Liver (tissue), 9 donors: Measurements from ENCODE around the gene MED29. TPM values are rescaled to one million over a fixed set of nuclear protein-coding genes. Genes with fewer than 3 reads are reported as not detected.

ENCODE experiments used
- DNase-seq: peaks from one replicate; pipeline ENCODE4 v3.0.0-alpha.2; 2017; ENCODE audit warnings: low spot score
- H3K27ac ChIP-seq, 2 donors: one replicate each; pipeline ENCODE4 v1.7.0; 2013; ENCODE audit warnings: inconsistent platforms in 2 of 2, low read length in 2 of 2, control low read depth in 1 of 2, low read depth in 1 of 2, mild to moderate bottlenecking in 1 of 2
- H3K27me3 ChIP-seq, 4 donors: one replicate each; pipeline versions ENCODE4 v1.6.1 to v1.7.0; 2013; ENCODE audit warnings: low read length in 3 of 4, inconsistent platforms in 1 of 4, mild to moderate bottlenecking in 1 of 4, moderate library complexity in 1 of 4; ENCODE audit not compliant: control insufficient read depth in 4 of 4, insufficient read depth in 4 of 4
- H3K36me3 ChIP-seq, 4 donors: one replicate each; pipeline versions ENCODE4 v1.6.1 to v1.7.0; 2013; ENCODE audit warnings: low read length in 3 of 4, mild to moderate bottlenecking in 3 of 4, low read depth in 1 of 4, moderate library complexity in 1 of 4; ENCODE audit not compliant: control insufficient read depth in 4 of 4, insufficient read depth in 3 of 4
- H3K4me1 ChIP-seq, 4 donors: one replicate each; pipeline versions ENCODE4 v1.6.1 to v1.7.0; 2013; ENCODE audit warnings: low read length in 3 of 4, mild to moderate bottlenecking in 3 of 4, moderate library complexity in 1 of 4; ENCODE audit not compliant: control insufficient read depth in 4 of 4, insufficient read depth in 4 of 4
- H3K4me3 ChIP-seq, 3 donors: one replicate each; pipeline versions ENCODE4 v1.6.1 to v1.7.0; 2013; ENCODE audit warnings: low read length in 3 of 3, control low read depth in 1 of 3, low read depth in 1 of 3, mild to moderate bottlenecking in 1 of 3
- H3K9ac ChIP-seq, 2 donors: one replicate each; pipeline ENCODE4 v1.7.0; 2013; ENCODE audit warnings: low read length in 2 of 2, mild to moderate bottlenecking in 2 of 2, moderate library complexity in 2 of 2, control low read depth in 1 of 2, low read depth in 1 of 2
- H3K9me3 ChIP-seq, 4 donors: one replicate each; pipeline versions ENCODE4 v1.6.1 to v1.7.0; 2013; ENCODE audit warnings: low read length in 3 of 4; ENCODE audit not compliant: control insufficient read depth in 4 of 4
- ATF3 ChIP-seq: IDR thresholded peaks from 2 replicates; pipeline ENCODE4 v1.6.1; 2016; ENCODE audit warnings: antibody characterized with exemption
- CTCF ChIP-seq: fragments of 150-350 bp; IDR thresholded peaks from 2 replicates; pipeline ENCODE4 v1.5.1; 2017; ENCODE audit warnings: improper control_type of control experiment, low read depth, low read length; ENCODE audit not compliant: missing input control
- EGR1 ChIP-seq, 2 donors: IDR thresholded peaks; 2 replicates each; pipeline ENCODE4 v1.6.1; 2016 to 2018; ENCODE audit warnings: antibody characterized with exemption in 2 of 2, low read depth in 2 of 2
- FOXA1 ChIP-seq: IDR thresholded peaks from 2 replicates; pipeline ENCODE4 v1.6.1; 2016; ENCODE audit warnings: antibody characterized with exemption
- FOXA2 ChIP-seq: IDR thresholded peaks from 2 replicates; pipeline ENCODE4 v1.6.1; 2016; ENCODE audit warnings: antibody characterized with exemption
- GABPA ChIP-seq, 2 donors: IDR thresholded peaks in 1 of 2; conservative IDR thresholded peaks in 1 of 2; 2 replicates each; pipeline ENCODE4 v1.6.1; 2016; ENCODE audit warnings: antibody characterized with exemption in 2 of 2, mild to moderate bottlenecking in 1 of 2, moderate library complexity in 1 of 2
- HNF4A ChIP-seq, 2 donors: conservative IDR thresholded peaks; 2 replicates each; pipeline ENCODE4 v1.6.1; 2016; ENCODE audit warnings: antibody characterized with exemption in 2 of 2, mild to moderate bottlenecking in 2 of 2
- HNF4G ChIP-seq: IDR thresholded peaks from 2 replicates; pipeline ENCODE4 v1.6.1; 2016; ENCODE audit warnings: antibody characterized with exemption
- JUND ChIP-seq, 2 donors: IDR thresholded peaks; 2 replicates each; pipeline ENCODE4 v1.6.1; 2016; ENCODE audit warnings: antibody characterized with exemption in 2 of 2
- MAX ChIP-seq: IDR thresholded peaks from 2 replicates; pipeline ENCODE4 v1.6.1; 2016; ENCODE audit warnings: antibody characterized with exemption
- NR2F2 ChIP-seq: IDR thresholded peaks from 2 replicates; pipeline ENCODE4 v1.6.1; 2016; ENCODE audit warnings: antibody characterized with exemption
- RAD21 ChIP-seq, 2 donors: IDR thresholded peaks; 2 replicates each; pipeline ENCODE4 v1.6.1; 2016; ENCODE audit warnings: antibody characterized with exemption in 2 of 2, mild to moderate bottlenecking in 2 of 2
- REST ChIP-seq: IDR thresholded peaks from 2 replicates; pipeline ENCODE4 v1.6.1; 2016; ENCODE audit warnings: antibody characterized with exemption, mild to moderate bottlenecking
- RXRA ChIP-seq, 2 donors: IDR thresholded peaks; 2 replicates each; pipeline ENCODE4 v1.6.1; 2017 to 2018; ENCODE audit warnings: antibody characterized with exemption in 2 of 2, mild to moderate bottlenecking in 1 of 2
- SP1 ChIP-seq: IDR thresholded peaks from 2 replicates; pipeline ENCODE4 v1.6.1; 2018; ENCODE audit warnings: antibody characterized with exemption, mild to moderate bottlenecking
- TAF1 ChIP-seq: conservative IDR thresholded peaks from 2 replicates; pipeline ENCODE4 v1.6.1; 2016; ENCODE audit warnings: antibody characterized with exemption, mild to moderate bottlenecking
- ZBTB33 ChIP-seq: IDR thresholded peaks from 2 replicates; pipeline ENCODE4 v1.6.1; 2016; ENCODE audit warnings: antibody characterized with exemption
- WGBS: extraction: QIAGEN DNeasy Blood & Tissue Kit; methylation state at CpG from one replicate; pipeline ENCODE4 v1.1.7; 2013; 5-methylcytosine and 5-hydroxymethylcytosine counted together
- polyA plus RNA-seq, 2 donors: library from polyadenylated mRNA; stranded (reverse) in 1 of 2; unstranded in 1 of 2; fragments of 200-250 nt in 1 of 2; fragments of >200 nt in 1 of 2; fragmentation: Nextera tagmentation in 1 of 2; extraction: Ambion mirVana in 1 of 2; gene quantifications; one replicate each; pipeline versions ENCODE4 v1.2.1 to v1.2.3, GENCODE V29; 2013 to 2015
- total RNA-seq, 2 donors: library from RNA; depleted of rRNA; stranded (reverse); fragments of >200 nt; gene quantifications; one replicate each; pipeline ENCODE4 v1.2.3, GENCODE V29; 2014
- donor health status: healthy.
- donor health status: healthy.
- donor health status: healthy.
- donor health status: healthy.
- donor health status: healthy.

MED29 gene
- total and polyA plus RNA-seq, 4 donors: 11.0 to 24.2 (median 17.4) TPM

- Histone ChIP-seq H3K9me3 (no peaks in the 10 kb centered on the region), H3K36me3 (peaks cover 15 to 24% (median 17%) of the 10 kb centered on the region in 4 donors), H3K27ac (no peak overlapping the region), H3K9ac (no peak overlapping the region), H3K4me1 (peaks cover 4 to 27% (median 17%) of the 10 kb centered on the region in 4 donors), H3K27me3 (no peaks in the 10 kb centered on the region), H3K4me3 (no peak overlapping the region)
- TF ChIP-seq JUND (IDR thresholded peaks at IDR 0.05): no peak
- no peak for TF ChIP-seq RAD21 (IDR thresholded peaks at IDR 0.05)
- TF ChIP-seq HNF4G: no peak
- TF ChIP-seq GABPA (IDR thresholded peaks at IDR 0.05 in 1 of 2, conservative IDR thresholded peaks at IDR 0.05 in 1 of 2): no peak
- TF ChIP-seq TAF1: no peak
- TF ChIP-seq HNF4A (conservative IDR thresholded peaks at IDR 0.05): no peak
- no peak for TF ChIP-seq FOXA2
- no peak for TF ChIP-seq REST
- no peak for TF ChIP-seq FOXA1
- TF ChIP-seq SP1: no peak
- no peak for TF ChIP-seq NR2F2
- no peak for TF ChIP-seq EGR1 (IDR thresholded peaks at IDR 0.05; ENCODE audit: low read depth in 2 of 2)
- TF ChIP-seq CTCF: no peak
- DNase-seq: no peak
- WGBS: 96% methylated on average over 8 of the region's 8 CpGs
Observed at GRCh38 chr19:39433480-39434079, 42.4 kb downstream of the MED29 start.

GRCh38 chr19:39434123-39435076 is 43.2 kb downstream of the MED29 start:
- Histone ChIP-seq H3K9ac (peak overlapping the region; percentile 46 to 79), H3K4me1 (peaks cover 4 to 27% (median 17%) of the 10 kb centered on the region in 4 donors), H3K36me3 (peaks cover 15 to 24% (median 17%) of the 10 kb centered on the region in 4 donors), H3K27ac (peak overlapping the region in 1 of 2 donors; percentile 23), H3K9me3 (no peaks in the 10 kb centered on the region), H3K4me3 (peak overlapping the region; percentile 77 to 90 (median 81)), H3K27me3 (no peaks in the 10 kb centered on the region)
- no peak for DNase-seq
- WGBS: 60% methylated on average over 10 of the region's 10 CpGs
- TF ChIP-seq ATF3: no peak
- TF ChIP-seq JUND (IDR thresholded peaks at IDR 0.05): no peak
- no peak for TF ChIP-seq CTCF
- no peak for TF ChIP-seq RXRA (IDR thresholded peaks at IDR 0.05)
- TF ChIP-seq MAX: no peak
- no peak for TF ChIP-seq FOXA2
- TF ChIP-seq FOXA1: no peak
- no peak for TF ChIP-seq ZBTB33
